ENCODE data around the gene MSH2. TPM values are rescaled to one million over a fixed set of nuclear protein-coding genes. Genes with fewer than 3 reads are reported as not detected.
A peak's percentile ranks its signal among the peaks of the same experiment; 100 is the strongest.

MSH2 gene
- total RNA-seq, 1 experiment from 2014 or later = 139 TPM

DNA sequence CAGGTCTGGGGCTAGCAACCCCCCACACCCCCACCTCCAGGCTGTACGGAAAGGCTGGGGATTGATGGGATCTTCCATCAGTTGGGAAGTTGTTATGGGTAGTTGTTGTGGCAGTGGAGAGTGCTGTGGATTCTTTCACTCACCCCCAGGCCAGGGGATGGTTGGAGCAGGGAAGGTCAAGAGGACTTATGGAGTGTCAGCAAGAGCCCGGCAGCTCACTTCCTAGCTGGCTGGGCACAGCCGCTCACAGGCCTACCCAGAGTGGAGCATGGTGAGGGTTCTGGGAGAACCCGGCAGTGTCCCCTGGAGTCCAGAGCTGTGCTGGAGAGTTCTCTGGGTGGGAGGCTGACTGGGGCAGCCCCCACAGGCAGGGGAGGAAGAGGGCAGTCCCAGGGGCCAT lies 122.2 kb downstream of the MSH2 start:
- H3K18ac ChIP-seq (ENCODE audit: insufficient read length, low read depth, low read length) = no peak overlapping the region
- H4K20me1 ChIP-seq (ENCODE audit: control insufficient read depth, insufficient read depth, insufficient read length) = no peaks in the 10 kb centered on the region
- no peaks in the 10 kb centered on the region for H3K4me1 ChIP-seq (ENCODE audit: insufficient read depth, low read length)

More for the DNA sequence above, 122.2 kb downstream of the MSH2 start:
- Histone ChIP-seq H2BK5ac (ENCODE audit: insufficient read length, low read length) (no peak overlapping the region), H4K5ac (ENCODE audit: insufficient read length, low read depth, low read length) (no peak overlapping the region), H3T11ph (ENCODE audit: low read length) (no peak overlapping the region), H2BK20ac (ENCODE audit: low read depth, low read length, poor library complexity, severe bottlenecking) (no peak overlapping the region), H2AK5ac (ENCODE audit: insufficient read length, low read length) (no peak overlapping the region), H3K4me2 (ENCODE audit: insufficient read depth, insufficient read length, low read length) (no peak overlapping the region), H3K9me3 (ENCODE audit: control insufficient read depth, low read depth, low read length) (no peaks in the 10 kb centered on the region), H3K4ac (ENCODE audit: low read depth, low read length) (no peak overlapping the region), H4K8ac (replicated peaks; ENCODE audit: insufficient read length, low read depth, low read length) (no peak overlapping the region), H3K14ac (ENCODE audit: insufficient read depth, low read length) (no peak overlapping the region), H2BK120ac (ENCODE audit: low read depth, low read length, poor library complexity, severe bottlenecking) (no peak overlapping the region), H3K23me2 (ENCODE audit: insufficient read length, low read depth, low read length, poor library complexity, severe bottlenecking) (no peaks in the 10 kb centered on the region), H2BK12ac (ENCODE audit: insufficient read length, low read depth, low read length) (no peak overlapping the region), H4K91ac (ENCODE audit: insufficient read length, low read depth, low read length) (no peak overlapping the region), H3K79me2 (ENCODE audit: insufficient read depth, low read length) (no peaks in the 10 kb centered on the region), H3K27me3 (ENCODE audit: insufficient read depth, low read length) (no peaks in the 10 kb centered on the region), H3K56ac (ENCODE audit: insufficient read length, low read depth, low read length) (no peak overlapping the region), H3K9ac (ENCODE audit: extremely low read depth, insufficient read length, low read length) (no peak overlapping the region), H2AFZ (ENCODE audit: low read length) (no peak overlapping the region), H3K23ac (ENCODE audit: insufficient read length, low read depth, low read length) (no peak overlapping the region), H3K27ac (ENCODE audit: insufficient read length, low read depth, low read length) (no peak overlapping the region), H3K79me1 (ENCODE audit: insufficient read depth, low read depth, low read length, poor library complexity, severe bottlenecking) (no peaks in the 10 kb centered on the region), H2BK15ac (ENCODE audit: low read depth, low read length) (no peak overlapping the region)
- Mint-ChIP-seq H3K27ac (peak overlapping the region in 1 of 3 experiments; percentile 77; a peak in 1 of 7 replicates), H3K36me3 (ENCODE audit: insufficient read depth in 1 of 3, low read depth in 3 of 3) (peaks cover 0 to 4% (median 2%) of the 10 kb centered on the region in 3 experiments; a peak in 3 of 7 replicates), H3K27me3 (ENCODE audit: low read depth) (no peaks in the 10 kb centered on the region; the same call in 1 of the 2 replicates), H3K9me3 (no peaks in the 10 kb centered on the region), H3K4me1 (peaks cover 22 to 29% of the 10 kb centered on the region in 2 experiments), H3K4me3 (no peak overlapping the region)
- TF ChIP-seq, protein P1, sequence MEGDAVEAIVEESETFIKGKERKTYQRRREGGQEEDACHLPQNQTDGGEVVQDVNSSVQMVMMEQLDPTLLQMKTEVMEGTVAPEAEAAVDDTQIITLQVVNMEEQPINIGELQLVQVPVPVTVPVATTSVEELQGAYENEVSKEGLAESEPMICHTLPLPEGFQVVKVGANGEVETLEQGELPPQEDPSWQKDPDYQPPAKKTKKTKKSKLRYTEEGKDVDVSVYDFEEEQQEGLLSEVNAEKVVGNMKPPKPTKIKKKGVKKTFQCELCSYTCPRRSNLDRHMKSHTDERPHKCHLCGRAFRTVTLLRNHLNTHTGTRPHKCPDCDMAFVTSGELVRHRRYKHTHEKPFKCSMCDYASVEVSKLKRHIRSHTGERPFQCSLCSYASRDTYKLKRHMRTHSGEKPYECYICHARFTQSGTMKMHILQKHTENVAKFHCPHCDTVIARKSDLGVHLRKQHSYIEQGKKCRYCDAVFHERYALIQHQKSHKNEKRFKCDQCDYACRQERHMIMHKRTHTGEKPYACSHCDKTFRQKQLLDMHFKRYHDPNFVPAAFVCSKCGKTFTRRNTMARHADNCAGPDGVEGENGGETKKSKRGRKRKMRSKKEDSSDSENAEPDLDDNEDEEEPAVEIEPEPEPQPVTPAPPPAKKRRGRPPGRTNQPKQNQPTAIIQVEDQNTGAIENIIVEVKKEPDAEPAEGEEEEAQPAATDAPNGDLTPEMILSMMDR (conservative IDR thresholded peaks at IDR 0.05) = no peak
- DNase-seq = no peak
- no CpG with 5 or more reads among the region's 4 CpGs for WGBS (ENCODE audit: extremely low coverage, insufficient read length, low lambda C conversion rate)
